ENCODE measurements around the gene SINHCAF.
"Not testable (repeated sequence)": the region's sequence is repeated elsewhere in the genome, so short reads cannot be mapped to it uniquely, and the experiment has no call there.

The SINHCAF gene

DNA sequence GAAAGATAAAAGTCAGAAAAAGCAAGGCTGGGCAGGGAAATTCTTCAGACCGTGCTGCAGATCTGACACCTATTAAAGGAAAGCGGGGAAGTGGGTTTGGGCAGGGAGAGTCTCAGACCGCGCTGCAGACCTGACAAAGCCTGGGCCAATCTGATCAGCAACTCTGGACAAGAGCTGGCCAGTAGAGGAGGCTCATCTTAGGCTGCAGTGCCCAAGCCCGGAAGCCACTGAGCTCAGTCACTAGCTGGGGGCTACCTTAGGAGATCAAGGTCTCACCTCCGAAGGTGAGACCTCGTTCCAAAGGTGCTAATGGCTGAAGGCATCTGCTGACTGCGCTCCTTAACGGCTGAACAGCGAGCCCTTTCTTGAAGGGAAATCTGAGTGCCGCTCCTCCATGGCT lies 60.2 kb downstream of the SINHCAF start:
- no peak for DNase-seq (ENCODE audit: low read depth in 2 of 2, low spot score in 1 of 2)

DNA sequence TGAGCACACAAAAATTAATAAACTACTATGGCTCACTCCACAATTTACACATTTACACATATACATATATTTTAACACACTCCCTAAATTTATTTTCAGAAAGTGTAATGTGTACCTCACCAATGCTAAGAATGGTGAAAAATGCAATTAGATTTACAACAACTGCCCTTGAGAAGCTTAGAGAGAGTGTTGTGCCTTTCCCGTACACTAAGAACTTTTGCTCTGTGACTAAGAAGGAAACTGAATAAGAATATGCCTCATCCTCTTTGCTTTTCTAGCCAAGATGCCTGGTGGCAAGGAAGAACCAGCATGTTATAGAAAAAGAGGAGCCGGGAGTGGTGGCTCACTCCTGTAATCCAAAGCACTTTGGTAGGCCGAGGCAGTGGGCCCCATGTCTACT lies 62.3 kb downstream of the SINHCAF start:
- DNase-seq (ENCODE audit: low read depth in 2 of 2, low spot score in 1 of 2) = no peak

DNA sequence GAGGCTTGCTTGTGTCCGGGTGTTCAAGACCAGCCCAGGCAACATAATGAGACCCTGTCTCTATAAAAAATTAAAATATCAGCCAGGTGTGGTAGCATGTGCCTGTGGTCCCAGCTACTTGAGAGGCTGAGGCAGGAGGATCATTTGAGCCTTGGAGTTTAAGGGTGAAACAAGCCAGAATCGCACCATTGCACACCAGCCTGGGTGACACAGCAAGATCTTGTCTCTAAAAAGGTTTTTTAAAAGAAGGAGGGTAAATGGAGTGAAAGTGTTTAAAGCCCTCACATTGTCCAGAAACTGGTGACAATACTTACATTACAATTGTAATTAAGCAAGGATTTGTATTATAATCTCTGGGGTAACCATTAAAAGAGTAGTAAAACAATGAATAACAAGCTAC lies 64.2 kb downstream of the SINHCAF start:
- DNase-seq (ENCODE audit: low read depth in 2 of 2, low spot score in 1 of 2) = no peak

DNA sequence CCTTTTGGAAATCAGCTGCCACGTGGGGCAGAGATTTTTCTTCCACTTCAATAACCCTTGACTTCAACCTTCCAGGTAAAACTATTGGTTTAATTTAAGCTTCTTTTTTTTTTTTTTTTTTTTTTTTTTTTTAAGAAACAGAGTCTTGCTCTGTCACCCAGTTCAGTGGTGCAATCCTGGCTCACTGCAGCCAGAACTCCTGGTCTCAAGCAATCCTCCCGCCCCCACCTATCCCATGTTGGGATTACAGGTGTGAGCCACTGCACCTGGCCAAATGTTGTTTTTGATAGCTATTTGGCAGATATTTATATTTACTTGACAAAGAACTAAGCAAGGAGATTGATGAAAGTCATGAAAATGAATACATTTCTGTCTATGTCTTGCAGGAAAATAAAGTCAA lies 65.1 kb downstream of the SINHCAF start:
- DNase-seq (ENCODE audit: low read depth in 2 of 2, low spot score in 1 of 2) = no peak

DNA sequence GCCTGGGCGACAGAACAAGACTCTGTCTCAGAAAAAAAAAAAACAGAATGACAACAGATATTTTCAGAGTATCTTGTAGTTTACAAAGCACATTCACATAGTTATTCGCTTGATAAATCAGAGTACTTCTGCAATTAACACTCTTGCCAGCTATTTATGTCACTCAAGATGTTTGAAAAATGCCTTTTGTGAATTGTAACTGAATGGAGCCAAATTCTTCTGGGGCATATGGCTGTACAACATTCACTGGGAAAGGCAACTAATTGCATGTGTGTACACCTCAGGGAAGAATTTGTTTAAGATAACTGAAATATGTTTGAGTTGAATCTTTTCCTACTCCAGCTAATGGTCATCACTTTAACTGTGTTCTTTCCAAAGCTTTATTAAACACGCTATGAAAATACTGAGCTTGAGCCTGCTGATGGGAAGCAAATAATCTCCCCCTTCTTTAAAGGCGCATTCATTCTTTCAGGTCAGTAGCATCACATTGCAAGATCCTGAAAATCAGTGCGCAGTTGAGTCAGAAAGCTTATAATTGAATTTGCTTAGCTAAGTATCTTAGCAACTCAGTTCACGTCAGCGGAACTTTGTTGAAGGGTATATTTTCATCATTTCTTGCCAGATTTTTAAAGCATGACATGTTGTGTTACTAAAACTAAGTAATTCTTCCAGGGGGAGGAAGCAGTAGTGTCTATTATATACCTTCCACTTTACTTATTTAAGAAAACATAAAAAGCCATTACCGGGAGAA lies 66.6 kb downstream of the SINHCAF start:
- DNase-seq (ENCODE audit: low read depth in 2 of 2, low spot score in 1 of 2) = no peak

DNA sequence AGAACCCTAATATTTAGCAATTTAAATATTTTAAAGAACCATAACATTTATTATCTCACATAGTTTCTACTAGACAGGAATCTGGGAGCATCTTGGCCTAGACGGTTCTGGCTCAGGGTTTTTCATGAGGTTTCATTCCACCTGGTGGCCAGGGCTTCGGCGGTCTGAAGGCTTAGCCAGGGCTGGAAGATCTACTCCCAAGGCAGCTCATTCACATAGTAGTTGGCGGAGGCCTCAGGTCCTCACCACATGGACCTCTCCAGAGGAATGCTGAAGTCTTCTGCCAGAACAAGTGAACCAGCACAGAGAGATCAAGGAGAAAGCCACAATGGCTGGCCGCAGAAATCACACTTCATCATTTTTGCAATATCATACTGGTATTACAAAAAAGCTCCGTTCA lies 68.2 kb downstream of the SINHCAF start:
- no peak for DNase-seq (ENCODE audit: low read depth in 2 of 2, low spot score in 1 of 2)

DNA sequence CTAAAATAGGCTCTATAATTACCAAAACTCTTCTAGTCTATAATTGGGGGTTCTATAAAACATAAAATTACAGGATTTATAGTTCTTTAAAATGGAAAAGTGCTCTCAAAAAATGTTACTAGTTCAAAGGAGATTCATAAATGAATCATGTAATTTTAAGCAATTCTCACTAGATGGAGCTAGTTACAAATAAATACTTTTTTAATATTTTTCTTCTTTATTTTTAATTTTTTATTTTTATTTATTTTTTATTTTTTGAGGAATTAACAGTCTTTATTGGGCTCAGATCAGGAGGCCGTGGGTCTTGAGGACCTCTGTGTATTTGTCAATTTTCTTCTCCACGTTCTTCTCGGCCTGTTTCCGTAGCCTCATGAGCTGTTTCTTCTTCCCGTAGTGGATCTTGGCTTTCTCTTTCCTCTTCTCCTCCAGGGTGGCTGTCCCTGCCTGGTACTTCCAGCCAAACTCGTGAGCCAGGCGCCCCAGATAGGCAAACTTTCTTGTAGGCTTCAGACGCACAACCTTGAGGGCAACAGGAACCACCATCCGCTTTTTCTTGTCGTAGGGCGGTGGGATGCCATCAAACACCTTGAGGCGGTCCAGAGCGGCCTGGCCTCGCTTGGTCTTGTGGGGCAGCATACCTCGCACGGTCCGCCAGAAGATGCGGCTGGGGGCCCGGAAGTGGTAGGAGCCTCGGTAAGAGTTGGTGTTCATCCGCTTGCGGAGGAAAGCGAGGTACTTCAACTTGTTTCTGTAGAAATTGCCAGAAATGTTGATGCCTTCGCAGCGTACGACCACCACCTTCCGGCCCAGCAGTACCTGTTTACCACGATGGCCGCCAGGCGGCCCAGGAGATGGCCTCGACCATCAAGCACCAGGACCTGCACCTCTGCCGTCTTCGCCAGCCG lies 74.0 kb downstream of the SINHCAF start:
- not testable (repeated sequence) for DNase-seq (ENCODE audit: low read depth in 2 of 2, low spot score in 1 of 2)

DNA sequence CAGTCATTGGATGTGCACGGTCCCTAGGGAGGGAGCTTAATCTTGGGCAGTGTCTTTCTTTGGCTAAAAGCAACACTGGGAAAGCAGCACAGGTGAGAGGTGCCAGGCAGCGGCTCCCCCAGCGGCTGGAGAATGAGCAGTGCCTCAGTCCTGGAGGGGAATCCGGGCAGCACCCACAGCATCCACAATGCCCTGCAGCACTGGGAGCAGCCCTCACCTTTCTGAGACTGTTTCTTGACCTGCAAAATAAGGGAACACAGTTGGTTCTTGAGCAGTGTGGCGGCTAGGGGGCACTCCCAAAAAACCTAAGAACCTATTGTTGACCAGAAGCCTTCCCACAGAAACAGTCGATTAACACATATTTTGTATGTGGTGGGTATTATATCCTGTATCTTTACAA lies 75.8 kb downstream of the SINHCAF start:
- no peak for DNase-seq (ENCODE audit: low read depth in 2 of 2, low spot score in 1 of 2)

DNA sequence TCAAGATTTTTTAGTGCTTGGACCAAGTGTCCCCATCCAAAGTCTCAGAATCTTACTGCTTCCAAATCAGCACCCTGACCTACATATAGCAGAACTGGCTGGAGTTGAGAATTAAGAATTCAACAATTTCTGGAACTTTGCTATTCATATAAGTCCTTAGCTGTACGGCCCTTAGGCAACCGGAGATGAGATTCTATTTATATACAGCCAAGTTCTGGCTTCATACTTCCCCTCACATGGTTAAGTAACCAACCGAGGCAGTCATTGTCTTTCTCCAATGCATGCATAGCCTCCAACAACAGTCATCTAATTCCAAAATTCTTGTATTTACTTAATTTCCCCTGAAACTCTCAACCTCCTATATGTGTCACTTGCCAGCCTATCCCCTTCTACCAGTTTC lies 76.6 kb downstream of the SINHCAF start:
- DNase-seq (ENCODE audit: low read depth in 2 of 2, low spot score in 1 of 2) = no peak

DNA sequence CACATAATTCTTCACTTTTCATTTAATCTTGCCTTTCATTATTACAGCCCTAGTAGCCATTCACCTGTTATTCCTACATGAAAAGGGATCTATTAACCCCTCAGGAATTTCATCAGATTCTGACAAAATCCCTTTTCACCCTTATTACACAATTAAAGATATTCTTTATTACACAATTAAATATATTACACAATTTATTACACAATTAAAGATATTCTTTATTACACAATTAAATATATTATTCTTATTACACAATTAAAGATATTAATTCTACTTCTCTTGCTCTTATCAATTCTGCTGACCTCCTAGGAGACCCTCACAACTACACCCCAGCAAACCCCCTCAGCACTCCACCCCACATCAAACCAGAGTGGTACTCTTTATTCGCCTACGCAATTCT lies 77.1 kb downstream of the SINHCAF start:
- no peak for DNase-seq (ENCODE audit: low read depth in 2 of 2, low spot score in 1 of 2)

DNA sequence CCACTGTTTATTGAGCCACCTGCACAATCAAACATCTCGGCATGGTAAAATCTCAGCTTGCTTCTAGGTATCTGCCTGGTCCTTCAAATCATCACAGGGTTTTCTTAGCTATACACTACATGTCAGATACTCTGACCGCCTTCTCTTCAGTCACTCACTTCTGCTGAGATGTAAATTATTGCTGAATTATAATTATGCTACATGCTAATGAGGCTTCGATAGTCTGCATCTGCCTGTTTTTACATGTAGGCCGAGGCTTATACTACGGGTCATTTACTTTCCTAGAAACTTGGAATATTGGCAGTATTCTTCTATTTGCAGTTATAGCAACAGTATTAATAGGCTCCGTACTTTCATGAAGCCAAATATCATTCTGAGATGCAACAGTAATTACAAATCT lies 77.6 kb downstream of the SINHCAF start:
- DNase-seq (ENCODE audit: low read depth in 2 of 2, low spot score in 1 of 2) = no peak

DNA sequence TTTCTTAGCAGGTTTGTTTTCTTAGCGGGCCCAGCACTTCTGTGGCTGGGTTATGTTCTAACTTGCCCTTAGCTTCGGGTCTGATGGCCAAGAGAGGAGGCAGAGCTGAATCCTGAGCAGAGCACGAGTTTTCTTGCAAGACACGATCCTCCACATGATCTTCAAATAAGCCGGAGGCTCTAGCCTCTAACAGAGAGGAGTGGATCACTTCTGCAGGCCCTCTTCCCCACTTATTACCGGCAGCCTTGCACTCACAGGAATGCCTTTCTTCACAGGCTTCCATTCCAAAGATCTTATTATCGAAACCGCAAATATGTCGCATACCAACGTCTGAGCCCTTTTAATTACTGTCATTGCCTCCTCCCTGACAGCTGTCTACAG lies 79.5 kb downstream of the SINHCAF start:
- no peak for DNase-seq (ENCODE audit: low read depth in 2 of 2, low spot score in 1 of 2)

DNA sequence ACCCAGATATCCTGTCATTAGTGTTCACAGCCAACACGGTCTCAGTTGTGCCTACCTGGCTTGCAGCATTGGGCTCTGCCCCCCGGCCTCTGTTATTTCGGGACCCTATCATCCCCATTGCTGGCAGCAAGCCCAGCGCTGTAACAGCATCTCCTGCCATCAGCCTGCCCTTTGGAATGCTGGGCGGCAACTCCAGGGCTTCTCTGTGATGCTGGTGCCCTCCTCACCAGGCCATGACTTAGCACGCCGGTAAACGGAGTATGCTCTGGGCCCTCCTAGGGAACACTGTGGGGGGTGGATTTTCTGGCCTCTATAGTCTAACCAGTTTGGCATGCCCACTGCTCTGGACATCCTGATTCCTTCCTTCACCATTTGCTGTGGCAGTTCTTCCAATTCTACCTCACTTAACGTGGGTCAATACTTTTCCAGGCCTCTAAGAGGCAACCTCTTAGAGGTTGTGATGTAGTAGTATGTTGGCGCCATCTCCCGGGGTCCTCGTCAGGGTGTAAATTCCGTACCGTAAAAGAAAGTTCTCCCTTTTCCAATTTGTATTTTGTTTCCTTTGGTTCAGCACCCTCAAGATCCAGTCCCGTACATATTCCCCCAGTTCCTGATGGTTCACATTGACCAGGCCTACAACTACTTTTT lies 80.0 kb downstream of the SINHCAF start:
- DNase-seq (ENCODE audit: low read depth in 2 of 2, low spot score in 1 of 2) = no peak

DNA sequence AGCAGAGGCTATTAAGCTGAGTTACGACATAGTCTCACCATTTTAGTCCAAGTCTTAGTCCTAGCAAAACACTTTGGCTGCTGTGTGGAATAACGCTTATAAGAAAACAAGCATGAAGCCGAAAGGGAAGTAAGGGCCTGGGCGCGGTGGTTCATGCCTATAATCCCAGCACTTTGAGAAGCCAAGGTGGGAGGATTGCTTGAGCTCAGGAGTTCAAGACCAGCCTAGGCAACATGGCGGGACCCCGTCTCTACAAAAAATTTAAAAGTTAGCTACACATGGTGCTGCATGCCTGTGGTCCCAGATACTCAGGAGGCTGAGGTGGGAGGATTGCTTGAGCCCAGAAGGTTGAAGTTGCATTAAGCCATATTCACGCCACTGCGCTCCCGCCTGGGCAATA lies 83.5 kb downstream of the SINHCAF start:
- DNase-seq (ENCODE audit: low read depth in 2 of 2, low spot score in 1 of 2) = not testable (repeated sequence)

DNA sequence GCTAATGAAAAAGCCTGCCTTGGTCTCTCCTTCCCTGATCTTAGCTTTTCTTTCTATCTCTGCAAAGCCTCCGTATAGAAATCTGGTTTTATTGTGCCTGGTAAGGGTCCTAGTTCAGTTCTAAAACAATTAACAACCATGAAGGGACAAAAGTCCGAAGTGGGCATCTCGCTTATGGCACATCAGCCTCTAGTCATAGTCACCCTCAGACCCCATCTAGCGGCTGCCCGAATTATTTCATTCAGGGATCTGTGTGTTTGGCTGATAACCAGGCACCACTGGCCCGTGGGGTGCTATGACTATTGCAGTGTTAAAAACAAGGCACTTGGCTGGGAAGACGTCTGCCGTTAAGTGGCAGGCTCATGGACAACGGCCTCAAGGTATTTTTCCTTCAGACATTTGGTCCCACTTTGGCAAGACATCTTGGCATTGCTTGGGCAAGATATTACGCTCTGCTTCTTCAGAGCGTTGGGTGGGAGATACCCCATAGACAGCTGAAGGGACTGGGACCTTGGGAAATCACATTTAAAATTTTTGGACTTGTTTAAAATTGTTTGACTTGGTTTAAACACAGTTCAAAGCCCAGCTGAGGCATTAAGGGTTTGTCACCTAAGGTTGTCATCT lies 87.1 kb downstream of the SINHCAF start:
- peak; percentile 16 to 29 for DNase-seq (ENCODE audit: low read depth in 2 of 2, low spot score in 1 of 2)

DNA sequence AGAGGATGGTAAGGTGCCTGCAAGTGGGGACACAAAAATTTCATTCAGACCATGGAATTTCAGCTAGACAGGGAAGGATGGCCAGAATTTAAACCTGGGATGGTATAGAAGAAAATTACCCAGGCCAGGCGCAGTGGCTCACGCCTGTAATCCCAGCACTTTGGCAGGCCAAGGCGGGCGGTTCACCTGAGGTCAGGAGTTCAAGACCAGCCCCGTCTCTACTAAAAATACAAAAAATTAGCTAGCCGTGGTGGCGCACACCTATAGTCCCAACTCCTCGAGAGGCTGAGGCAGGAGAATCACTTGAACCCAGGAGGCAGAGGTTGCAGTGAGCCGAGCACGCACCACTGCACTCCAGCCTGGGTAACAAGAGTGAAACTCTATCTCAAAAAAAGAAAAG lies 87.6 kb downstream of the SINHCAF start:
- DNase-seq (ENCODE audit: low read depth in 2 of 2, low spot score in 1 of 2) = not testable (repeated sequence)

DNA sequence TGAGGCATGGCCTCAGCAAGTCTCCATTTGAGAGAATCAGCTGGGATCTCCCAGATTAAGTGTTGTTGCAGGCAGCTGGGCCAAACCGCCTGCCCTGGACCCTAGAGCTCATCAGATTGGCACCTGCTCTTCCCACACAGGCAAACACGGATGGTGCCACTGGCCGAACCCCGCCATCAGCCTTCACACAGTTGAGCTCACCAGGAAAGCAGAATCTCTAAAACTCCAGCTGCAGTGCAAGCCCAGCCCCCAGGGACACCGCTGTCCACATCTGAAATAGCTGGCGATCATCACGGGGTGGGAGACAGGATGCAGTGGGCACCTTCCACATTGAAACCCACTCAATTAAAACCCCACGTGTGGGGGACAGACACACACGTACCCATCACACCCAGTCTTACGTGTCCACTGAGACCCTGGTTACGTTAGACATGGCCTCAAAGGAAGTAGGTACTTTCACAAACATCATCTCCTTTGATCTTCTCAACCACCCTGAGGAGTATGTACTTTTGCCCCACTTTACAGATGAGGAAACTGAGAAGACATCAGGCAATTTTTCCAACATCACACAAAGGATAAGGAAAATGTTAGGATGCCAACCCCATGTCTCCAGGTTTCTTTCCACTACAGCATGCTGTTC lies 88.8 kb downstream of the SINHCAF start:
- no peak for DNase-seq (ENCODE audit: low read depth in 2 of 2, low spot score in 1 of 2)

DNA sequence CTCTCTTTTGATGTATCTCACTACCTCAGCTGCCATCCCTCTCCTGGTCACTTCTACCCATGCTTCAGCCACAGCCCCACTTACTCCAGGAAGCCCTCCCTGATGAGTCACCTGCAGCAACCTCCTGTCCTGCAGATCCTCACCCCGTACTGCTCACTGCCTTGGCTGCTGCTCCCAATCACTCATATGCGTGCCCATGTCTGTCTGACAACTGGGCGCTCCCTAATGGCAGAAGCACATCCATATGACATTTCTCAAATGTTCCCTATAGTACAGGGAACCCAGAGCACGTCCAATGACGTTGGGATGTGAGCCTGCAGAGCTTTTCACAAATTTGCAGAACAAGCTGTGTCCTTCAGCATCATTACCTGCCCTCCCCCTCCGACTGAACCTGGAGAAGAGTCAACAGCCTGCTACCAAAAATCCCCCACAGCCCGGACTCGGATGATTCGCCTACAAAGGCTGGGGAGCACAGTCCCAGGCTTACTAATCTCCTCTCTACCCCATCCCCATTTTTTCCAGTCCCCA lies 90.0 kb downstream of the SINHCAF start:
- no peak for DNase-seq (ENCODE audit: low read depth in 2 of 2, low spot score in 1 of 2)

DNA sequence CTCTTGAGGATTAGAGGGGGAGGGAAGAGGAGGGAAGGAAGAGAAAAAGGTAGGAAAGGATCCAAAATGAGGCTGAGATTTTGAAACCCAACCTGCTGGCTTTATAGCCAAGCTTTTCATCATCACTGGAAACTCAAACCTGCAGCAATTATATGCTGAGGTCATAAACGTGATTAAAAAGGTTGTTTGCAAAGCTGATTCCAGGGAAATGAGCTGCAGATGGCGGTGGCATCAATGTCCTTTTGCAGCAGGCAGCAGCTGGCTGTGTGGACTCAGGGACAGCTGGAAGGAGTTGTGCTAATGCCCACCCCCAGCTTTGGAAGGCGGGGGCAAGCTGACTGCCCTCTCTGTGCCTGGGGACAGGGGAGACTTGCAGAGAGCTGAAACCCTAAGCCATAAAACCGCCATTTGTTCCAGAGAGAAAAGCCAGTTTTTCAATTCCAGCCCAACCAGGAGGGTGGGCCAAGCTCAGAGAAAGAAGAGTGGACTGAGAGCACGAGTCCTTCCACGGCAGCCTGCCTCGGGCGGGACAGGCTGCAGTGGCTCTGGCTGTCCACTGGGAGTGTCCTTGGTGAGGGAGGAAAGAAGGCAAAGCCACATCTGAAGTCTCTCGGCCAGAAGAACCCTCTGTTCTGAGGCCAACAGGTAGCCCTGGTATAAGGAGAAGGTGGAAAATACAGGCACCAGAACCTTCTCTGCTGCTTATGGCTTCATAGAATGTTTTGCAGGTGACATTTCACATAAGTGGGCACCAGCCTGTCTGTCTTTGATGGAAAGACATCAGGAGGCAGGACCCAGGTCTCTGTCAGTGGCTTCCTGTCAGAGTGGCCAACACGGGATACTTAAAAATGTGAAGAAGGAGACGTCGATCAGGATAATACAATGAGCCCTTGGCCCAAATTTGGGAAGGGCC lies 90.7 kb downstream of the SINHCAF start:
- DNase-seq (ENCODE audit: low read depth in 2 of 2, low spot score in 1 of 2) = no peak

All from stimulated activated CD8-positive, alpha-beta memory T cell treated with anti-CD3 and anti-CD28 coated beads, Interleukin-4, amount 100 ng/mL, for 1 hour (primary cell).